HuH-7.5 (cell line): ENCODE measurements around the gene CNTNAP2.

Experiments used
- DNase-seq: peaks from one replicate; pipeline ENCODE4 v3.0.0; 2011; ENCODE audit warnings: low spot score

CNTNAP2 gene

GRCh38 chr7:147485660-147486210 lies 1369.1 kb downstream of the CNTNAP2 start:
- no peak for DNase-seq

GRCh38 chr7:147492606-147493005 lies 1376.0 kb downstream of the CNTNAP2 start:
- DNase-seq: no peak

GRCh38 chr7:147496209-147496608 lies 1379.6 kb downstream of the CNTNAP2 start:
- no peak for DNase-seq

GRCh38 chr7:147497246-147497645 lies 1380.6 kb downstream of the CNTNAP2 start:
- DNase-seq: no peak

GRCh38 chr7:147498081-147498480 lies 1381.5 kb downstream of the CNTNAP2 start:
- DNase-seq: no peak

GRCh38 chr7:147509035-147509501 lies 1392.5 kb downstream of the CNTNAP2 start:
- no peak for DNase-seq

GRCh38 chr7:147509541-147510200 lies 1393.1 kb downstream of the CNTNAP2 start:
- DNase-seq: no peak

GRCh38 chr7:147510201-147510542 lies 1393.6 kb downstream of the CNTNAP2 start:
- no peak for DNase-seq

- no peak for DNase-seq
Observed at GRCh38 chr7:147510923-147511322, 1394.3 kb downstream of the CNTNAP2 start.

- DNase-seq: no peak
Observed at GRCh38 chr7:147513451-147513850, 1396.8 kb downstream of the CNTNAP2 start.

- no peak for DNase-seq
Observed at GRCh38 chr7:147516391-147516790, 1399.8 kb downstream of the CNTNAP2 start.

GRCh38 chr7:147519062-147519461 lies 1402.5 kb downstream of the CNTNAP2 start:
- DNase-seq: no peak

- no peak for DNase-seq
Observed at GRCh38 chr7:147523056-147523455, 1406.5 kb downstream of the CNTNAP2 start.

GRCh38 chr7:147524726-147525250 lies 1408.2 kb downstream of the CNTNAP2 start:
- no peak for DNase-seq

GRCh38 chr7:147525325-147525724 lies 1408.7 kb downstream of the CNTNAP2 start:
- DNase-seq: no peak

GRCh38 chr7:147535701-147536111 lies 1419.1 kb downstream of the CNTNAP2 start:
- no peak for DNase-seq

GRCh38 chr7:147539685-147540084 lies 1423.1 kb downstream of the CNTNAP2 start:
- no peak for DNase-seq

GRCh38 chr7:147540743-147541142 lies 1424.1 kb downstream of the CNTNAP2 start:
- DNase-seq: no peak

- DNase-seq: no peak
Observed at GRCh38 chr7:147541261-147541660, 1424.7 kb downstream of the CNTNAP2 start.

- DNase-seq: no peak
Observed at GRCh38 chr7:147547252-147547897, 1430.8 kb downstream of the CNTNAP2 start.

GRCh38 chr7:147556317-147556716 lies 1439.7 kb downstream of the CNTNAP2 start:
- no peak for DNase-seq

- DNase-seq: no peak
Observed at GRCh38 chr7:147563669-147564068, 1447.1 kb downstream of the CNTNAP2 start.

- DNase-seq: no peak
Observed at GRCh38 chr7:147564786-147565476, 1448.3 kb downstream of the CNTNAP2 start.
